Measurements from ENCODE around the gene PCNX1. TPM values are rescaled to one million over a fixed set of nuclear protein-coding genes. Genes with fewer than 3 reads are reported as not detected.

The PCNX1 gene
- polyA plus RNA-seq, 3 donors = 7.3 to 26.7 (median 8.1) TPM

DNA sequence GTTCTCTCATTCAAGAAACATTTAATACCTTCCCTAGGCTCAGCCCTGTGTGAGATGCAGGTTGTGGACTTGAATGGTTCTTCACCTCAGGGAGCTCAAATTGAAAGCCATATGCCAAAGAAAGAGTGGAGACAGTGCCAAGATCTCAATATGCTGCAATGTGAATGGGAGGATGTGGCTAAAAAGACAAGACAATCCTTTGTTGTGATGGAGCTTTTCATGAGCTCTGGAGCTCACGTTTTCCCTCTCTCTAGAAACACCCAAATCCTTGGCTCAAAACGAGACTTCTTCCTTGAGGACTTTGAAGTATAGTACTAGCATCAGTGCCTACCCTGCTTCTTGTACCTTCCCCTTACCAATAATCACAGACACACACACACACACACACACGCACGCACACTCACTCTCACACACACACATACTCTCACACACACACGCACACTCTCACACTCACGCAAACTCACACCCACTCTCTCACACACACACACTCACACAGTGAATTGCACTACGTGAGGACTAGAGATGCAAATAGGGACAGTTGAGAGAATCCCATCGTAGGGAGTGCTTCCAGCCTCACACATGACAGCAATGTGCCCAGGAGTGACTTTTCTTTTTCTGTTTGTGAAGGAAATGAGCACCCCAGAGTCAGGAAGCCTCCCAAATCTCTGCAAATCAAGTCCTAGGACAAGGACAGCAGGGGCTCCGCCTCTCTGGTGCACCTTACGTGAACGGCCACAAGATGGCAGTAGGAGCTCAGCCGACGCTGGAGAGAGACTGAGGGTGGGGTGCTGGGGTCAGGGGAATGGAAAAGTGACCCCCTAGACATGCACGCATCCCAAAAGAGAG, 231.4 kb downstream of the PCNX1 start:
- WGBS (ENCODE audit: insufficient coverage) = 23% methylated on average over 9 of the region's 14 CpGs
- Histone ChIP-seq H3K4me2 (replicated peaks; ENCODE audit: extremely low read depth, low read length, poor library complexity, severe bottlenecking) (peak overlapping the region; percentile 43), H3K4me3 (replicated peaks in 1 of 3; ENCODE audit: low read depth in 2 of 3, low read length in 3 of 3) (peak overlapping the region in 1 of 3 experiments; percentile 13), H4K20me1 (ENCODE audit: insufficient read depth, low read length) (no peaks in the 10 kb centered on the region), H3K27me3 (ENCODE audit: control insufficient read depth in 2 of 2, insufficient read depth in 2 of 2, low read length in 2 of 2) (no peaks in the 10 kb centered on the region), H3K9ac (ENCODE audit: insufficient read depth, low read length, poor library complexity, severe bottlenecking) (no peak overlapping the region), H3K27ac (ENCODE audit: low read depth in 1 of 2, low read length in 2 of 2) (no peak overlapping the region), H3K4me1 (ENCODE audit: control insufficient read depth in 1 of 2, insufficient read depth in 2 of 2, low read length in 2 of 2) (peaks cover 40 to 49% of the 10 kb centered on the region in 2 donors), H3K9me3 (replicated peaks in 1 of 2; ENCODE audit: control insufficient read depth in 1 of 2, insufficient read depth in 1 of 2, low read length in 2 of 2) (peaks cover 0 to 2% of the 10 kb centered on the region in 2 donors), H3K79me2 (ENCODE audit: insufficient read depth, low read length) (no peaks in the 10 kb centered on the region), H3K36me3 (replicated peaks in 1 of 2; ENCODE audit: control insufficient read depth in 1 of 2, insufficient read depth in 2 of 2, low read length in 2 of 2) (no peaks in the 10 kb centered on the region), H2AFZ (ENCODE audit: insufficient read depth, low read depth, low read length, poor library complexity, severe bottlenecking) (peak overlapping the region; percentile 25)
- TF ChIP-seq, protein P1, sequence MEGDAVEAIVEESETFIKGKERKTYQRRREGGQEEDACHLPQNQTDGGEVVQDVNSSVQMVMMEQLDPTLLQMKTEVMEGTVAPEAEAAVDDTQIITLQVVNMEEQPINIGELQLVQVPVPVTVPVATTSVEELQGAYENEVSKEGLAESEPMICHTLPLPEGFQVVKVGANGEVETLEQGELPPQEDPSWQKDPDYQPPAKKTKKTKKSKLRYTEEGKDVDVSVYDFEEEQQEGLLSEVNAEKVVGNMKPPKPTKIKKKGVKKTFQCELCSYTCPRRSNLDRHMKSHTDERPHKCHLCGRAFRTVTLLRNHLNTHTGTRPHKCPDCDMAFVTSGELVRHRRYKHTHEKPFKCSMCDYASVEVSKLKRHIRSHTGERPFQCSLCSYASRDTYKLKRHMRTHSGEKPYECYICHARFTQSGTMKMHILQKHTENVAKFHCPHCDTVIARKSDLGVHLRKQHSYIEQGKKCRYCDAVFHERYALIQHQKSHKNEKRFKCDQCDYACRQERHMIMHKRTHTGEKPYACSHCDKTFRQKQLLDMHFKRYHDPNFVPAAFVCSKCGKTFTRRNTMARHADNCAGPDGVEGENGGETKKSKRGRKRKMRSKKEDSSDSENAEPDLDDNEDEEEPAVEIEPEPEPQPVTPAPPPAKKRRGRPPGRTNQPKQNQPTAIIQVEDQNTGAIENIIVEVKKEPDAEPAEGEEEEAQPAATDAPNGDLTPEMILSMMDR (IDR thresholded peaks at IDR 0.05) = peak; percentile 92
- H3K27ac Mint-ChIP-seq = peak overlapping the region in 2 of 7 donors; percentile 28 to 78
- H3K4me1 Mint-ChIP-seq = peaks cover 43% of the 10 kb centered on the region
- peak overlapping the region; percentile 18 to 55 for H3K4me3 Mint-ChIP-seq
- H3K9me3 Mint-ChIP-seq = peaks cover 0 to 6% (median 3%) of the 10 kb centered on the region in 7 donors
- peak; percentile 38 to 58 (median 56) for DNase-seq
- H3K27me3 Mint-ChIP-seq (ENCODE audit: low read depth in 3 of 3) = peaks cover 0 to 3% (median 2%) of the 10 kb centered on the region in 3 donors
- intact Hi-C loops (cut with micrococcal nuclease) = loop anchor here (1.0 to 10.0 kb wide), 3 partner anchors 266 to 615 kb away; no protein-coding TSS in a partner anchor
- H3K36me3 Mint-ChIP-seq = no peaks in the 10 kb centered on the region

DNA sequence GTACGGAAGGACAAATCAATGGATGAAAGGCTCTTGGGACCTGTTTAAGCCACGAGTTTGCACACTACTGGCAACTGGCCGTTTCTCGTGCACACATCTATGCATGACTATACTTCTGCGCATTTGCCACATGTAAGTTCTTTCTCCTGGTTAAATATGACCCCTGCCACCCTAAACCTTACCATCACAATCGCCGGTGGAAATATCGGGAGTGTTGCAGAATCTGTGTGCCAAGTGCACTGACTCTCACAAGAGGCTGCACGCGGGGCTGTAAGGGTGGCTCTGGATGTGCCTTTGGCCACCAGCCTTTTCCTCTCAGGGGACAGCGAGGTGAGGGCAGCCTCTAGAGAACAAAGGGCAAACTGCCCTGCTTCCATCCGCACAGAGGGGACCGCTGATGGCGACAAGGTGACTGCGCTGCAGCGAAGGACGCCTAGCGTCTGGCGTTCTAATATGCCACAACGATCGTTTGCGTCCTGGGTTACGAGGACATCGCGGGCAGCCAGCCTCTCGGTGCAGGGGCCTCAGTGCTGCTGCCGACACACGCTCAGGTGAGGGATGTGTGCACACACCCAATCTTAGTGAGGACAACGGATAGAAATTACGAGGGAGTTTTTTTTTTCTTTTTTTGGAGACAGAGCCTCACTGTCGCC, 232.2 kb downstream of the PCNX1 start:
- Histone ChIP-seq H3K27ac (ENCODE audit: low read depth in 1 of 2, low read length in 2 of 2) (peak overlapping the region in 1 of 2 donors; percentile 79), H3K9me3 (replicated peaks in 1 of 2; ENCODE audit: control insufficient read depth in 1 of 2, insufficient read depth in 1 of 2, low read length in 2 of 2) (peaks cover 0 to 2% of the 10 kb centered on the region in 2 donors), H2AFZ (ENCODE audit: insufficient read depth, low read depth, low read length, poor library complexity, severe bottlenecking) (peak overlapping the region; percentile 25), H3K79me2 (ENCODE audit: insufficient read depth, low read length) (no peaks in the 10 kb centered on the region), H3K4me1 (ENCODE audit: control insufficient read depth in 1 of 2, insufficient read depth in 2 of 2, low read length in 2 of 2) (peaks cover 48 to 57% of the 10 kb centered on the region in 2 donors), H3K36me3 (replicated peaks in 1 of 2; ENCODE audit: control insufficient read depth in 1 of 2, insufficient read depth in 2 of 2, low read length in 2 of 2) (no peaks in the 10 kb centered on the region), H4K20me1 (ENCODE audit: insufficient read depth, low read length) (no peaks in the 10 kb centered on the region), H3K9ac (ENCODE audit: insufficient read depth, low read length, poor library complexity, severe bottlenecking) (no peak overlapping the region), H3K27me3 (ENCODE audit: control insufficient read depth in 2 of 2, insufficient read depth in 2 of 2, low read length in 2 of 2) (no peaks in the 10 kb centered on the region), H3K4me3 (replicated peaks in 1 of 3; ENCODE audit: low read depth in 2 of 3, low read length in 3 of 3) (peak overlapping the region in 1 of 3 experiments; percentile 13), H3K4me2 (replicated peaks; ENCODE audit: extremely low read depth, low read length, poor library complexity, severe bottlenecking) (peak overlapping the region; percentile 43)
- TF ChIP-seq, protein P1 (IDR thresholded peaks at IDR 0.05) = peak; percentile 63
- Mint-ChIP-seq H3K36me3 (no peaks in the 10 kb centered on the region), H3K9me3 (peaks cover 0 to 6% (median 3%) of the 10 kb centered on the region in 7 donors), H3K4me3 (peak overlapping the region; percentile 18 to 55), H3K27me3 (ENCODE audit: low read depth in 3 of 3) (peaks cover 0 to 3% (median 2%) of the 10 kb centered on the region in 3 donors), H3K27ac (peak overlapping the region in 3 of 7 donors; percentile 28 to 51 (median 42)), H3K4me1 (peaks cover 46% of the 10 kb centered on the region)
- WGBS (ENCODE audit: insufficient coverage) = 89% methylated on average over 25 of the region's 31 CpGs
- no peak for DNase-seq
- intact Hi-C loops (cut with micrococcal nuclease) = loop anchor here (1.0 to 10.0 kb wide), 3 partner anchors 265 to 614 kb away; no protein-coding TSS in a partner anchor

Measured in CD14-positive monocyte (primary cell).